OCI-LY7 (cell line): Measurements from ENCODE around the gene CACNB1. TPM values are rescaled to one million over a fixed set of nuclear protein-coding genes. Genes with fewer than 3 reads are reported as not detected.

Experiments used
- BruUV-seq: library from RNA; stranded (reverse); fragments of 400-500 nt; replicated peaks from 2 replicates; lab custom pipeline; 2021; lab: Mats Ljungman, UMichigan
- CTCF ChIA-PET: fragments of 300-600 bp; sonication (Branson Sonifier 250); formaldehyde crosslinking; loops from one replicate; lab custom pipeline; 2022; ENCODE audit warnings: antibody characterized with exemption; ENCODE audit not compliant: unreplicated experiment; lab: Charles Lee
- POLR2A ChIA-PET: fragments of 300-600 bp; sonication (Branson Sonifier 250); formaldehyde crosslinking; loops from one replicate; lab custom pipeline; 2022; ENCODE audit warnings: antibody characterized with exemption; lab: Charles Lee
- DNase-seq: peaks from one replicate; pipeline ENCODE4 v3.0.0-alpha.2; 2015; ENCODE audit warnings: low spot score
- H2AFZ ChIP-seq: fragments of 200-600 bp; sonication (generic), shearing (Covaris generic); 2 replicates; pipeline ENCODE4 v1.6.1; 2014; ENCODE audit warnings: mild to moderate bottlenecking, antibody characterized with exemption, low read length, moderate library complexity
- H3K27ac ChIP-seq: fragments of 200-600 bp; sonication (generic); 2 replicates; pipeline ENCODE4 v1.5.1; 2014; ENCODE audit warnings: mixed run types, low read depth, mild to moderate bottlenecking, moderate library complexity, low read length, inconsistent platforms; ENCODE audit not compliant: poor library complexity, severe bottlenecking
- H3K36me3 ChIP-seq: fragments of 200-600 bp; sonication (generic); 2 replicates; pipeline ENCODE4 v1.6.1; 2014; ENCODE audit warnings: mild to moderate bottlenecking, antibody characterized with exemption, low read length, moderate library complexity, mixed read lengths; ENCODE audit not compliant: insufficient read depth
- H3K4me1 ChIP-seq: fragments of 200-600 bp; sonication (generic); 2 replicates; pipeline ENCODE4 v1.5.1; 2014; ENCODE audit warnings: mild to moderate bottlenecking, low read length; ENCODE audit not compliant: insufficient read depth, poor library complexity, severe bottlenecking
- H3K4me2 ChIP-seq: fragments of 200-600 bp; sonication (generic); 2 replicates; pipeline ENCODE4 v1.6.1; 2014; ENCODE audit warnings: mild to moderate bottlenecking, low read length
- H3K4me3 ChIP-seq: fragments of 200-600 bp; sonication (generic); 2 replicates; pipeline ENCODE4 v1.5.1; 2014; ENCODE audit warnings: mild to moderate bottlenecking, low read depth, low read length; ENCODE audit not compliant: poor library complexity, severe bottlenecking
- H3K79me2 ChIP-seq: fragments of 200-600 bp; sonication (generic); 2 replicates; pipeline ENCODE4 v1.6.1; 2016; ENCODE audit warnings: low read depth, mild to moderate bottlenecking, low read length, moderate library complexity, mixed read lengths; ENCODE audit not compliant: insufficient read depth
- H3K9me2 ChIP-seq: fragments of 200-600 bp; sonication (generic); 2 replicates; pipeline ENCODE4 v1.6.1; 2016; ENCODE audit warnings: mild to moderate bottlenecking, low read length, mixed read lengths; ENCODE audit not compliant: insufficient read depth
- H3K9me3 ChIP-seq: fragments of 200-600 bp; sonication (generic); 2 replicates; pipeline ENCODE4 v1.6.1; 2014; ENCODE audit warnings: mild to moderate bottlenecking, mixed run types, low read length, mixed read lengths
- H4K20me1 ChIP-seq: fragments of 200-600 bp; sonication (generic); 2 replicates; pipeline ENCODE4 v1.6.1; 2014; ENCODE audit warnings: mild to moderate bottlenecking, antibody characterized with exemption, low read length, moderate library complexity, mixed read lengths; ENCODE audit not compliant: insufficient read depth
- EZH2phosphoT487 ChIP-seq: fragments of 200-600 bp; sonication (generic); IDR thresholded peaks from 2 replicates; pipeline ENCODE4 v1.6.1; 2018; ENCODE audit warnings: low read depth, borderline replicate concordance, mild to moderate bottlenecking, mixed run types, antibody characterized with exemption, low read length, moderate library complexity, mixed read lengths
- intact Hi-C: fragments of 100-400 bp; cut with micrococcal nuclease; formaldehyde crosslinking; loops from one replicate; pipeline ENCODE4 v1.10.0; 2022; ENCODE audit not compliant: unreplicated experiment
- total RNA-seq, 2 experiments: library from RNA; depleted of rRNA in 1 of 2; stranded (reverse); fragments of >200 nt in 1 of 2; shearing (Covaris generic) in 1 of 2; gene quantifications; 2 replicates each; pipeline ENCODE4 v1.2.3, GENCODE V29; 2014 to 2022
- TF ChIP-seq, protein P1 (sequence below): fragments of 200-600 bp; sonication (generic); conservative IDR thresholded peaks from 2 replicates; pipeline ENCODE4 v1.5.1; 2014; ENCODE audit warnings: mild to moderate bottlenecking, antibody characterized with exemption, low read length, moderate library complexity, mixed read lengths

CACNB1 gene
- total RNA-seq, 2 experiments from 2014 or later, result 23.7 to 30.9 TPM

DNA sequence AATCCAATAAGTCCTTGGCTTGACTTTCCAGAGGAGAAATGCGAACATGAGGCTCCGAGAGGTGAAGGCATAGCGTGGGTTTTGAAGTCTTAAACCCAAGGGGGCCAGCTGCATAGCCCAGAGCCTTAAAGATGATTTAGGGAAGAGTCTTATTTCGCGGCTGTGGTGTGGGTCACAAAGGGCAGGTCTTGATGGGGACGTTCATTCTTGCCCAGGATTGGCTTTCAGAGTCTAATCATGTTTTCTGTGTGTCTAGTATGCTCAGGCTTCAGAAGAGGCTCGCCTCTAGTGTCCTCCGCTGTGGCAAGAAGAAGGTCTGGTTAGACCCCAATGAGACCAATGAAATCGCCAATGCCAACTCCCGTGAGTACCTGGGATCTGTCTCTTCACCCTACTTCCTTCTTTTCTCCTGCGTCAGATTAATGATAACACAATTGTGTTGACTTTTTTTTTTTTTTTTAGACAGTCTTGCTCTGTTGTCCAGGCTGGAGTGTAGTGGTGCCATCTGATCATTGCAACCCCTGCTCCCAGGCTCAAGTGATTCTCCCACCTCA lies 3.6 kb upstream of the CACNB1 start:
- H3K27ac ChIP-seq, result peak overlapping the region; percentile 88
- no peak overlapping the region for H2AFZ ChIP-seq
- BruUV-seq, result no TSS peak
- H3K4me3 ChIP-seq, result peak overlapping the region; percentile 91
- peaks cover 24% of the 10 kb centered on the region for H4K20me1 ChIP-seq
- intact Hi-C loops, result loop anchor here (1.0 kb wide), 1 partner anchor 47 kb away; no protein-coding TSS in a partner anchor
- TF ChIP-seq EZH2phosphoT487, result no peak
- TF ChIP-seq, protein P1, sequence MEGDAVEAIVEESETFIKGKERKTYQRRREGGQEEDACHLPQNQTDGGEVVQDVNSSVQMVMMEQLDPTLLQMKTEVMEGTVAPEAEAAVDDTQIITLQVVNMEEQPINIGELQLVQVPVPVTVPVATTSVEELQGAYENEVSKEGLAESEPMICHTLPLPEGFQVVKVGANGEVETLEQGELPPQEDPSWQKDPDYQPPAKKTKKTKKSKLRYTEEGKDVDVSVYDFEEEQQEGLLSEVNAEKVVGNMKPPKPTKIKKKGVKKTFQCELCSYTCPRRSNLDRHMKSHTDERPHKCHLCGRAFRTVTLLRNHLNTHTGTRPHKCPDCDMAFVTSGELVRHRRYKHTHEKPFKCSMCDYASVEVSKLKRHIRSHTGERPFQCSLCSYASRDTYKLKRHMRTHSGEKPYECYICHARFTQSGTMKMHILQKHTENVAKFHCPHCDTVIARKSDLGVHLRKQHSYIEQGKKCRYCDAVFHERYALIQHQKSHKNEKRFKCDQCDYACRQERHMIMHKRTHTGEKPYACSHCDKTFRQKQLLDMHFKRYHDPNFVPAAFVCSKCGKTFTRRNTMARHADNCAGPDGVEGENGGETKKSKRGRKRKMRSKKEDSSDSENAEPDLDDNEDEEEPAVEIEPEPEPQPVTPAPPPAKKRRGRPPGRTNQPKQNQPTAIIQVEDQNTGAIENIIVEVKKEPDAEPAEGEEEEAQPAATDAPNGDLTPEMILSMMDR, result no peak
- POLR2A ChIA-PET, result no interaction called here
- peaks cover 40% of the 10 kb centered on the region for H3K79me2 ChIP-seq
- CTCF ChIA-PET, result interaction anchor here (1.8 kb wide), 1 partner anchor 44 kb away, joined by 9 read pairs; no protein-coding TSS in a partner anchor
- peak overlapping the region; percentile 96 for H3K4me2 ChIP-seq
- no peaks in the 10 kb centered on the region for H3K9me3 ChIP-seq
- DNase-seq, result peak; percentile 33
- peaks cover 55% of the 10 kb centered on the region for H3K36me3 ChIP-seq
- H3K4me1 ChIP-seq, result peaks cover 60% of the 10 kb centered on the region
- no peaks in the 10 kb centered on the region for H3K9me2 ChIP-seq

DNA sequence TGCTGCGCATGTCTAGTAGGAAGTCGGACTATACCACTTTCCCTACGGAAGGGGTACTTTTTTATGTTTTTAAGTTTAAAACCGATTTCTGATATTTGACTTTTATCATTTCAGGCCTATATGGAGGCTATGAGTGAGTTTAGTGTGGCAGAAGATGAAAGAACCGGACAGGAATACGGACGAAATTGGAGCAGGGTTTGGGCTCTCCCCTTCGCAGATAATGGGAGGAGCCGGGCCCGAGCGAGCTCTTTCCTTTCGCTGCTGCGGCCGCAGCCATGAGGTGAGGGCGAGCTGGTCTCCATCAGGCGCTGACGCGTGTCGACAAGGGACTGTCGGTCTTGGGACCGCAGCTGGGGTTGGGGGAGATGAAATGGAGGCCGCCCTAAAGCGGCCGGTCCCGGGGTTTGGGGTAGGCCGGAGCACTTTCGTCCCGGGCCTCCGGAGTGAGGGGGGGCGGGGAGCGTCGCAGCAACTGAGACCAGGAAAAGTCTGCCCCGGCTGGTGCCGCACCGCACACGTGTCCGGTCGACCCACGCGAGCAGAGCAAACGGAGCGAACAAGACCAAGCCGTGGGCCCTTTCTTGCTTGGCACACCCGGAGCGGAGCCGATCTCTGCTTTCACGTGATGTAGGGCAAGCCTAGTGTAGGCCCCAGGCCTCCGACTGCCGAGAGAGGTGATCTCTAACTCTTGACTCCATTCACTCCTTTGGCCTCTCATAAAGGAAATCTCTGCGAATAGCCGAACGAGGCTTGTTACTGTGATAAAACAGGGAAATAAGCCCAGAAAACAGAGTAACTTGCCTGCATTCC lies 2.8 kb upstream of the CACNB1 start, which contains the start of gene RPL19:
RPL19 (plus strand) TSS at position 214 of the 810 bp plus-strand sequence; CDS start at position 276, 62 bp downstream.
- Histone ChIP-seq H3K9me3 (no peaks in the 10 kb centered on the region), H3K4me2 (peak within 1 kb of the TSS; percentile 96), H3K79me2 (peaks cover 48% of the 10 kb centered on the region), H3K4me1 (peaks cover 68% of the 10 kb centered on the region), H3K27ac (peak within 1 kb of the TSS; percentile 88), H2AFZ (peak within 1 kb of the TSS; percentile 53), H4K20me1 (peaks cover 24% of the 10 kb centered on the region), H3K36me3 (peaks cover 51% of the 10 kb centered on the region), H3K4me3 (peak within 1 kb of the TSS; percentile 91), H3K9me2 (no peaks in the 10 kb centered on the region)
- peak; percentile 57 for DNase-seq
- BruUV-seq, result no TSS peak
- POLR2A ChIA-PET, result interaction anchor here (0.6 to 1.3 kb wide), 15 partner anchors 9 to 1415 kb away, joined by 3 to 10 read pairs (median 3); no protein-coding TSS in a partner anchor
- CTCF ChIA-PET, result interaction anchor here (0.6 to 1.8 kb wide), 3 partner anchors 26 to 44 kb away, joined by 5 to 9 read pairs (median 5); no protein-coding TSS in a partner anchor
- no peak for TF ChIP-seq EZH2phosphoT487
- TF ChIP-seq, protein P1, result no peak
- intact Hi-C loops, result loop anchor here (1.0 kb wide), 1 partner anchor 46 kb away; no protein-coding TSS in a partner anchor
